Kidney (tissue), 14 donors: ENCODE results near the gene AIFM1. TPM values are rescaled to one million over a fixed set of nuclear protein-coding genes. Genes with fewer than 3 reads are reported as not detected.

ENCODE experiments used
- DNase-seq, 5 donors: peaks; one replicate each; pipeline ENCODE4 v3.0.0-alpha.2; 2013 to 2020
- FAIRE-seq: peaks from 2 replicates; lab custom pipeline; 2012; peaks lifted over from hg19 to GRCh38; lab: Jason Lieb, UNC
- H3K27ac ChIP-seq, 2 donors: one replicate each; pipeline ENCODE4 v1.7.0; 2013; ENCODE audit warnings: low read depth in 2 of 2, low read length in 2 of 2, inconsistent platforms in 1 of 2
- H3K27me3 ChIP-seq: one replicate; pipeline ENCODE4 v1.7.1; 2013; ENCODE audit warnings: low read length, inconsistent platforms; ENCODE audit not compliant: control insufficient read depth, insufficient read depth
- H3K36me3 ChIP-seq, 3 donors: one replicate each; pipeline versions ENCODE4 v1.7.0 to v1.7.1; 2013; ENCODE audit warnings: low read length in 3 of 3, control low read depth in 1 of 3, inconsistent platforms in 1 of 3; ENCODE audit not compliant: insufficient read depth in 3 of 3, control insufficient read depth in 2 of 3
- H3K4me1 ChIP-seq, 3 donors: one replicate each; pipeline versions ENCODE4 v1.7.0 to v1.7.1; 2013; ENCODE audit warnings: low read length in 3 of 3, inconsistent platforms in 1 of 3, low read depth in 1 of 3; ENCODE audit not compliant: control insufficient read depth in 2 of 3, insufficient read depth in 2 of 3
- H3K4me3 ChIP-seq, 3 donors: one replicate each; pipeline versions ENCODE4 v1.7.0 to v1.8.1; 2013; ENCODE audit warnings: low read length in 3 of 3, control low read depth in 1 of 3, inconsistent platforms in 1 of 3
- H3K9ac ChIP-seq, 3 donors: one replicate each; pipeline versions ENCODE4 v1.7.0 to v1.7.1; 2013; ENCODE audit warnings: low read length in 3 of 3, control low read depth in 1 of 3, inconsistent platforms in 1 of 3
- H3K9me3 ChIP-seq, 3 donors: one replicate each; pipeline versions ENCODE4 v1.7.0 to v1.7.1; 2013; ENCODE audit warnings: low read length in 3 of 3, control low read depth in 1 of 3, inconsistent platforms in 1 of 3; ENCODE audit not compliant: control insufficient read depth in 2 of 3, insufficient read depth in 1 of 3
- intact Hi-C: fragments of 100-400 bp; cut with DNase I; formaldehyde crosslinking; loops from one replicate; pipeline ENCODE4 v1.11.1; 2022
- polyA plus RNA-seq: library from polyadenylated mRNA; stranded (reverse); fragments of 350-450 nt; fragmentation: Illumina TruSeq; extraction: RNeasy Lipid Tissue Mini Kit (QIAGEN cat#74804); gene quantifications from one replicate; pipeline ENCODE4 v1.2.3, GENCODE V29; 2014; ENCODE audit warnings: low read depth, low replicate concordance; ENCODE audit not compliant: insufficient read depth
- total RNA-seq: library from RNA; stranded (reverse); fragmentation: NEBNext Ultra II Directional; extraction: Animal tissue kit (Norgen Biotek cat#: 25700); gene quantifications from one replicate; pipeline ENCODE4 v1.2.1, GENCODE V29; 2021
- TF ChIP-seq, protein P1 (sequence below): IDR thresholded peaks from 3 replicates; pipeline ENCODE4 v1.5.1; 2012; ENCODE audit warnings: mild to moderate bottlenecking, moderate library complexity, borderline replicate concordance; ENCODE audit not compliant: insufficient read depth; ENCODE audit errors: extremely low read depth
- donor health status: control.
- donor health status: control.
- donor health status: control.
- donor health status: control.
- donor health status: control.
- donor health status: DM: yes; HTN: yes; CAD: no.
- donor health status: Normal renal cell carcinoma (clear cell type).

The AIFM1 gene
- total and polyA plus RNA-seq, 2 donors from 2014 or later, result 55.0 to 255 TPM

DNA sequence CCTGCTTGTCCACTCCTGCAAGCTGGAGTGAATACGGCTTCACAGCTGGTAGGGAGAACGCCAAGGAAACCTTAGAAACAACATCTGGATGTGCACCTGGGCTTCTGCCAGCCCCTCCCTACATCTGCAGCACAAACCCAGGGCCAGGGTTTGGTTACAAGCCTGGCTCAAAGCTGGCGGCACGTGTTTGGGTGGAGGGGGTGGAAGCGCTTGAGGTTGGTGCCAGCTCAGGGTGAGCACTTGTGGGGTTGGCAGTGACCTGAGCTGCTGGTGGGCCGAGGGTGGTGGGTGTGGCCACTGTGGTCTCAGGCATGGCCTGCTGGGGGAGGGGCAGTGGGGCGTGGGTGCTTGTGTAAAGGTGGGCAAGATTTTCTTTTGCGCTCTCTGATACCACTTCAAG lies 70.9 kb downstream of the AIFM1 start:
- intact Hi-C loops, result no loop called here
- FAIRE-seq (no peak), DNase-seq (no peak)
- no peak overlapping the region for H3K4me3 ChIP-seq
- H3K27me3 ChIP-seq, result no peaks in the 10 kb centered on the region
- H3K4me1 ChIP-seq, result peaks cover 0 to 8% (median 0%) of the 10 kb centered on the region in 3 donors
- no peaks in the 10 kb centered on the region for H3K36me3 ChIP-seq
- H3K9ac ChIP-seq, result no peak overlapping the region
- TF ChIP-seq, protein P1, sequence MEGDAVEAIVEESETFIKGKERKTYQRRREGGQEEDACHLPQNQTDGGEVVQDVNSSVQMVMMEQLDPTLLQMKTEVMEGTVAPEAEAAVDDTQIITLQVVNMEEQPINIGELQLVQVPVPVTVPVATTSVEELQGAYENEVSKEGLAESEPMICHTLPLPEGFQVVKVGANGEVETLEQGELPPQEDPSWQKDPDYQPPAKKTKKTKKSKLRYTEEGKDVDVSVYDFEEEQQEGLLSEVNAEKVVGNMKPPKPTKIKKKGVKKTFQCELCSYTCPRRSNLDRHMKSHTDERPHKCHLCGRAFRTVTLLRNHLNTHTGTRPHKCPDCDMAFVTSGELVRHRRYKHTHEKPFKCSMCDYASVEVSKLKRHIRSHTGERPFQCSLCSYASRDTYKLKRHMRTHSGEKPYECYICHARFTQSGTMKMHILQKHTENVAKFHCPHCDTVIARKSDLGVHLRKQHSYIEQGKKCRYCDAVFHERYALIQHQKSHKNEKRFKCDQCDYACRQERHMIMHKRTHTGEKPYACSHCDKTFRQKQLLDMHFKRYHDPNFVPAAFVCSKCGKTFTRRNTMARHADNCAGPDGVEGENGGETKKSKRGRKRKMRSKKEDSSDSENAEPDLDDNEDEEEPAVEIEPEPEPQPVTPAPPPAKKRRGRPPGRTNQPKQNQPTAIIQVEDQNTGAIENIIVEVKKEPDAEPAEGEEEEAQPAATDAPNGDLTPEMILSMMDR, result no peak
- H3K27ac ChIP-seq, result no peak overlapping the region
- no peaks in the 10 kb centered on the region for H3K9me3 ChIP-seq

DNA sequence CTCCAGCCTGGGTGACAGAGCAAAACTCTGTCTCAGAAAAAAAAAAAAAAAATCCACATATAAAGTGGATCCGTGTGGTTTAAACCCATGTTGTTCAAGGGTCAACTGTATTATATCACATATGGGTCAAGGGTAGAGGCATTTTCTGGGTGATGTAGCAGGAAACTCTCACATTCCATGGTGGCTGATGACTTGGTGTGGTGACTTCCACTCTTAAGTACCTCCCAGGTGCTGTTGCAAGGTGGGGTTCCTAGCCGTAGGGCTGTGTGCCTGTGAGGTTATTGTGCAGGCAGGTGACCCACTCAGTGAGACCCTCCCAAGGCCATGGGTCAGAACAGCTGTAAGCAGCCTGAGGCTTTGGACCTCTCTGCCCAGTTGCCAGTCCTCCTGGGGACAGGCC lies 72.4 kb downstream of the AIFM1 start:
- Histone ChIP-seq H3K27ac (no peak overlapping the region), H3K4me3 (no peak overlapping the region), H3K9ac (no peak overlapping the region), H3K9me3 (no peaks in the 10 kb centered on the region), H3K27me3 (no peaks in the 10 kb centered on the region), H3K4me1 (peaks cover 0 to 4% (median 0%) of the 10 kb centered on the region in 3 donors), H3K36me3 (no peaks in the 10 kb centered on the region)
- FAIRE-seq (no peak), DNase-seq (no peak)
- intact Hi-C loops, result no loop called here
- TF ChIP-seq, protein P1, result no peak

- no peak for FAIRE-seq
- TF ChIP-seq, protein P1, result no peak
Observed at GRCh38 chrX:130091980-130092522, 73.6 kb downstream of the AIFM1 start.

GRCh38 chrX:130090364-130090763 lies 75.3 kb downstream of the AIFM1 start:
- no peaks in the 10 kb centered on the region for H3K27me3 ChIP-seq
- TF ChIP-seq, protein P1, result no peak
- H3K4me3 ChIP-seq, result no peak overlapping the region
- H3K36me3 ChIP-seq, result no peaks in the 10 kb centered on the region
- DNase-seq (peak in 1 of 5 donors; percentile 18), FAIRE-seq (no peak)
- no peak overlapping the region for H3K27ac ChIP-seq
- no peaks in the 10 kb centered on the region for H3K9me3 ChIP-seq
- intact Hi-C loops, result no loop called here
- no peak overlapping the region for H3K9ac ChIP-seq
- H3K4me1 ChIP-seq, result peaks cover 0 to 6% (median 0%) of the 10 kb centered on the region in 3 donors

More at GRCh38 chrX:130091980-130092522, 73.6 kb downstream of the AIFM1 start:
- no peaks in the 10 kb centered on the region for H3K27me3 ChIP-seq
- intact Hi-C loops, result no loop called here
- H3K9ac ChIP-seq, result no peak overlapping the region
- no peaks in the 10 kb centered on the region for H3K36me3 ChIP-seq
- peak overlapping the region in 1 of 2 donors; percentile 24 for H3K27ac ChIP-seq
- peak in 1 of 5 donors; percentile 88 for DNase-seq
- no peak overlapping the region for H3K4me3 ChIP-seq
- no peaks in the 10 kb centered on the region for H3K4me1 ChIP-seq
- H3K9me3 ChIP-seq, result no peaks in the 10 kb centered on the region
